BE2C (cell line): Measurements from ENCODE around the gene ASAP3.
A peak's percentile ranks its signal among the peaks of the same experiment; 100 is the strongest.

Source experiments
- DNase-seq: peaks from one replicate; pipeline ENCODE4 v3.0.0-alpha.2; 2020
- H3K27me3 ChIP-seq: fragments of 250-450 bp; sonication (Bioruptor Pico); 2 replicates; pipeline ENCODE4 v1.5.1; 2020; ENCODE audit warnings: mild to moderate bottlenecking
- H3K36me3 ChIP-seq: fragments of 250-450 bp; sonication (Bioruptor Pico); 2 replicates; pipeline ENCODE4 v1.5.1; 2020; ENCODE audit warnings: mild to moderate bottlenecking
- H3K4me1 ChIP-seq: fragments of 250-450 bp; sonication (Bioruptor Pico); 2 replicates; pipeline ENCODE4 v1.5.1; 2020
- H3K4me3 ChIP-seq: 2 replicates; pipeline ENCODE4 v1.5.1; 2011; ENCODE audit warnings: low read depth, low read length
- H3K9me3 ChIP-seq: fragments of 250-450 bp; sonication (Bioruptor Pico); 2 replicates; pipeline ENCODE4 v1.5.1; 2020
- CTCF ChIP-seq: IDR thresholded peaks from 2 replicates; pipeline ENCODE4 v1.5.1; 2012; ENCODE audit warnings: mild to moderate bottlenecking, low read depth, low read length

ASAP3 gene

GRCh38 chr1:23529146-23530086 is 45.4 kb upstream of the ASAP3 start:
- no peaks in the 10 kb centered on the region for H3K9me3 ChIP-seq
- H3K4me1 ChIP-seq: peaks cover 8% of the 10 kb centered on the region
- H3K36me3 ChIP-seq: no peaks in the 10 kb centered on the region
- TF ChIP-seq CTCF: no peak
- DNase-seq: peak; percentile 20
- H3K27me3 ChIP-seq: no peaks in the 10 kb centered on the region
- H3K4me3 ChIP-seq: peak overlapping the region; percentile 64

DNA sequence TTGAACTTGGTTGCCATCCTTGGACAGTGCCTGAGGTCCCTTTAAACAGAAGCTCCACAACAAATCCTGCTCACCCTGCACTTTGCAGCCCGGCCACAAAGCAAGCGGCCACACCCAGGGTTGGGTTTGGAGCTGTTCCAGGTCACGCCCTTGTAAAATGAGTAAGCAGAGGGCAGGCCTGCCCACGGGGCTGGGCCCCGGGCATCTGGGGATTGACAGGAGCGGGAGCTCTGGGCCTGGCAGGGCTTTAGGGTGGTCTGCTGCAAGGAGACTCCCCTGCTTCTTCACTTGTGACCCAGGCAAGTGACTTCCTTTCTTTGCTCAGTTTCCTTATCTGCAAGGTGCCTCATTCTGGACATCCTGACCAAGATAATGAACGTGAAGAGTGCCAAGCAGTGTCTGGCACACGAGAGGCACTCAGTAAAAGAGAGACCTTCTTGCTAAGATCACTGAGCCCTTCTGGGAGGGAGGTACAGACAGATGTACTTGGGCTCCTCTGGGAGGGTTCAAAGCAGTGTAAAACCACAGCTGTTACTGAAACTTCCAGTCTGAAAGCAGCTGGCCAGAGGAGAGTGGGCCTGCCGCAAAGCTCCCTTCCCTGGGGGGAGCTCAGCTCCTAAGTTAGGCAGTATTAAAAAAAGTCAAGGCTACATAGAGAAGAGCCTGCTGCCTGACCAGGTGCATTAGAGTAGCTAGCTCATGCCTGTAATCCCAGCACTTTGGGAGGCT is 44.4 kb upstream of the ASAP3 start:
- Histone ChIP-seq H3K4me1 (peaks cover 8% of the 10 kb centered on the region), H3K4me3 (no peak overlapping the region), H3K9me3 (no peaks in the 10 kb centered on the region), H3K36me3 (no peaks in the 10 kb centered on the region), H3K27me3 (no peaks in the 10 kb centered on the region)
- no peak for TF ChIP-seq CTCF
- DNase-seq: peak; percentile 79

DNA sequence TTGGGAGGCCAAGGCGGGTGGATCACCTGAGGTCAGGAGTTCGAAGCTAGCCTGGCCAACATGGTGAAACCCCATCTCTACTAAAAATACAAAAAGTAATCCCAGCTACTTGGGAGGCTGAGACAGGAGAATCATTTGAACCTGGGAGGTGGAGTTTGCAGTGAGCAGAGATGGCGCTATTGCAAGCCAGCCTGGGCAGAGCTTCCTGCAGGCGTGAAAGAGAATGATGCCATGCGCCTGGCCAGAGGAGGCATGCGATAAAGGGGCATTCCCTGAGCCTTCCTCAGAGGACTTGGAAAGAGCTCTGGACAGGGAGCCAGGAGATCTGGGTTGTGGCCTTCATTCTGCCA is 43.9 kb upstream of the ASAP3 start:
- Histone ChIP-seq H3K27me3 (no peaks in the 10 kb centered on the region), H3K4me3 (no peak overlapping the region), H3K9me3 (no peaks in the 10 kb centered on the region), H3K36me3 (no peaks in the 10 kb centered on the region), H3K4me1 (peaks cover 8% of the 10 kb centered on the region)
- DNase-seq: no peak
- no peak for TF ChIP-seq CTCF

- H3K4me3 ChIP-seq: no peak overlapping the region
- H3K4me1 ChIP-seq: peaks cover 8% of the 10 kb centered on the region
Observed at GRCh38 chr1:23527366-23527765, 43.4 kb upstream of the ASAP3 start.

DNA sequence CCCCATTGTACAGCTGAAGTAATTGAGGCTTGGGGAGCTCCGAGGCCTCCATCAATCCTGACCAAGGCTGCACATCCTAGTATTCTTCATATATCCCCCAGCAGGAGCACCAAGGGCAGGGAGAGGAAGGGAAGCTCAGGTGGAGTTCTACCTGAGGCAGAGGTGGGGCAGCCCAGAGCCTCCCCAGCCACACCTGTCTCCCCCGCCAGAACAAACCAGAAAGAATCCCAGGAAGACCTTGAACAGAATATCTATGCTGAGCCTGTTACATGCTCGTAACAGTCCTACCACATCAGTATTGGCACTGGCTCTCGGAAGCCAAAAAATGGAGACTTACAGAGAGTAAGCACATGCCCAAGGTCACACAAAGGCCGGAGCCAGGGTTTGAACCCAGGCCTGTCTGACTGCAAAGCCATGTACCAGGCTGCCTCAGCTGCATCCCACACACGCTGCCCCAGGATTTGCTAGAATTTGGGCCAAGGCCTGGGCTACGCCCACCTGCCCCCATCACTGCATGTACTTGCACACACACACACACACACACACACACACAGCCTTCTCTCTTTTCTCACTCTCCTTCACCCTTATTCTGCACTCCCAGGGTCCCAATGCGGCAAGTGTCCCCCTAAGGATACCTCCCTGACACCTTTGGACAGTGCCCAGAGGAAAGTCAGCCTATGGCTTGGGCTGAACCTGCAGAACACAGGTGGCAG is 42.5 kb upstream of the ASAP3 start:
- no peaks in the 10 kb centered on the region for H3K27me3 ChIP-seq
- peaks cover 5% of the 10 kb centered on the region for H3K4me1 ChIP-seq
- H3K36me3 ChIP-seq: no peaks in the 10 kb centered on the region; the same call in none of the 2 replicates
- H3K4me3 ChIP-seq: no peak overlapping the region
- no peaks in the 10 kb centered on the region for H3K9me3 ChIP-seq
- no peak for TF ChIP-seq CTCF
- DNase-seq: no peak

More at GRCh38 chr1:23527366-23527765, 43.4 kb upstream of the ASAP3 start:
- no peaks in the 10 kb centered on the region for H3K27me3 ChIP-seq
- DNase-seq: no peak
- no peak for TF ChIP-seq CTCF
- H3K9me3 ChIP-seq: no peaks in the 10 kb centered on the region
- no peaks in the 10 kb centered on the region for H3K36me3 ChIP-seq
